B cell (primary cell): Measurements from ENCODE around the gene ZBTB24. TPM values are rescaled to one million over a fixed set of nuclear protein-coding genes. Genes with fewer than 3 reads are reported as not detected.

Experiments
- ATAC-seq: fragments of 200-7000 bp; cut with Tn5 transposase; one replicate; pipeline ENCODE4 v1.10.0; 2021; ENCODE audit warnings: low read depth, mild to moderate bottlenecking, moderate number of reproducible peaks, moderate library complexity
- CTCF ChIA-PET: fragments of 350-600 bp; sonication (Branson Sonifier 250); formaldehyde crosslinking; loops from one replicate; lab custom pipeline; 2021; ENCODE audit warnings: antibody characterized with exemption, inconsistent platforms; lab: Charles Lee
- POLR2A ChIA-PET: fragments of 350-600 bp; sonication (Branson Sonifier 250); formaldehyde crosslinking; loops from one replicate; lab custom pipeline; 2021; ENCODE audit warnings: antibody characterized with exemption; lab: Charles Lee
- DNase-seq: peaks from one replicate; pipeline ENCODE4 v3.0.0; 2013
- H2AFZ ChIP-seq: 2 replicates; pipeline ENCODE4 v1.6.1; 2012; ENCODE audit warnings: mild to moderate bottlenecking, low read depth, low read length; ENCODE audit not compliant: insufficient read depth, poor library complexity, severe bottlenecking
- H3K27ac ChIP-seq, 2 donors: 1 replicate in 1 of 2; 2 replicates in 1 of 2; pipeline ENCODE4 v1.5.1; 2012 to 2013; ENCODE audit warnings: low read length in 2 of 2, mild to moderate bottlenecking in 2 of 2, moderate library complexity in 1 of 2
- H3K27me3 ChIP-seq, 4 experiments: fragments of 200-600 bp in 1 of 4; sonication (generic) in 1 of 4; replicated peaks in 1 of 4; 1 replicate in 2 of 4; 2 replicates in 2 of 4; pipeline versions ENCODE4 v1.6.1 to v1.7.0; 2013 to 2016; ENCODE audit warnings: low read length in 3 of 4, mild to moderate bottlenecking in 2 of 4, mixed read lengths in 1 of 4, moderate library complexity in 1 of 4; ENCODE audit not compliant: insufficient read depth in 4 of 4, control insufficient read depth in 3 of 4; ENCODE audit errors: control extremely low read depth in 1 of 4
- H3K36me3 ChIP-seq, 2 experiments: replicated peaks in 1 of 2; 1 replicate in 1 of 2; 2 replicates in 1 of 2; pipeline versions ENCODE4 v1.6.1 to v1.7.1; 2013; ENCODE audit warnings: low read length in 1 of 2; ENCODE audit not compliant: insufficient read depth in 2 of 2, control insufficient read depth in 1 of 2; ENCODE audit errors: control extremely low read depth in 1 of 2, extremely low read depth in 1 of 2
- H3K4me1 ChIP-seq, 2 donors: fragments of 200-600 bp in 1 of 2; sonication (generic) in 1 of 2; 1 replicate in 1 of 2; 2 replicates in 1 of 2; pipeline versions ENCODE4 v1.5.1 to v1.6.1; 2013 to 2017; ENCODE audit warnings: low read length in 2 of 2; ENCODE audit not compliant: control insufficient read depth in 2 of 2, insufficient read depth in 2 of 2
- H3K4me2 ChIP-seq: replicated peaks from 2 replicates; pipeline ENCODE3; 2012; ENCODE audit warnings: mild to moderate bottlenecking, low read depth, low read length; ENCODE audit not compliant: poor library complexity, severe bottlenecking
- H3K4me3 ChIP-seq, 5 experiments: fragments of 200-600 bp in 1 of 5; sonication (generic) in 1 of 5; 1 replicate in 3 of 5; 2 replicates in 2 of 5; pipeline versions ENCODE4 v1.5.1 to v1.7.0; 2011 to 2016; ENCODE audit warnings: low read length in 4 of 5, mild to moderate bottlenecking in 4 of 5, low read depth in 2 of 5, control low read depth in 1 of 5, moderate library complexity in 1 of 5; ENCODE audit not compliant: insufficient read depth in 1 of 5; ENCODE audit errors: control extremely low read depth in 1 of 5, extremely low read depth in 1 of 5
- H3K79me2 ChIP-seq: fragments of 200-600 bp; sonication (generic); one replicate; pipeline ENCODE4 v1.6.0; 2016; ENCODE audit warnings: low read length; ENCODE audit not compliant: control insufficient read depth, insufficient read depth
- H3K9ac ChIP-seq: fragments of 200-600 bp; sonication (generic); 2 replicates; pipeline ENCODE4 v1.6.1; 2017; ENCODE audit warnings: mild to moderate bottlenecking, low read length, moderate library complexity
- H3K9me3 ChIP-seq, 3 donors: one replicate each; pipeline versions ENCODE4 v1.6.1 to v1.7.1; 2013; ENCODE audit warnings: low read length in 2 of 3; ENCODE audit not compliant: control insufficient read depth in 2 of 3, insufficient read depth in 1 of 3; ENCODE audit errors: control extremely low read depth in 1 of 3
- H4K20me1 ChIP-seq: 2 replicates; pipeline ENCODE4 v1.6.0; 2012; ENCODE audit warnings: mild to moderate bottlenecking, low read length; ENCODE audit not compliant: insufficient read depth, control insufficient read depth, poor library complexity, severe bottlenecking
- H3K27ac Mint-ChIP-seq: one replicate; pipeline ENCODE4 v1.8.0; 2021; ENCODE audit warnings: mixed read lengths
- H3K27me3 Mint-ChIP-seq: one replicate; pipeline ENCODE4 v1.8.0; 2021; ENCODE audit warnings: mixed read lengths
- H3K4me1 Mint-ChIP-seq: one replicate; pipeline ENCODE4 v1.8.0; 2021; ENCODE audit warnings: mixed read lengths
- H3K4me3 Mint-ChIP-seq: one replicate; pipeline ENCODE4 v1.8.0; 2021; ENCODE audit warnings: mixed read lengths
- H3K9me3 Mint-ChIP-seq: one replicate; pipeline ENCODE4 v1.8.0; 2022; ENCODE audit warnings: mixed read lengths; ENCODE audit not compliant: insufficient read depth
- CTCF ChIP-seq: fragments of 200-600 bp; IDR thresholded peaks from one replicate; pipeline ENCODE4 v1.8.0; 2022; ENCODE audit warnings: antibody characterized with exemption, mild to moderate bottlenecking
- EZH2 ChIP-seq: IDR thresholded peaks from 2 replicates; pipeline ENCODE4 v1.6.1; 2012; ENCODE audit warnings: borderline replicate concordance, low read depth, mild to moderate bottlenecking, moderate library complexity, low read length; ENCODE audit not compliant: insufficient read depth, poor library complexity, severe bottlenecking
- WGBS: methylation state at CpG from one replicate; pipeline ENCODE4 v1.1.5; 2013; ENCODE audit warnings: missing lambda C conversion rate; ENCODE audit not compliant: insufficient coverage; 5-methylcytosine and 5-hydroxymethylcytosine counted together
- intact Hi-C: fragments of 100-400 bp; cut with micrococcal nuclease; formaldehyde crosslinking; loops from one replicate; pipeline ENCODE4 v1.10.0; 2022
- polyA plus RNA-seq: library from polyadenylated mRNA; depleted of rRNA; stranded (reverse); fragments of >200 nt; gene quantifications from 2 replicates; pipeline ENCODE4 v1.2.3, GENCODE V29; 2012
- total RNA-seq, 2 donors: library from RNA; stranded (reverse); fragments of 120-200 nt in 1 of 2; gene quantifications; 1 replicate in 1 of 2; 2 replicates in 1 of 2; pipeline versions ENCODE4 v1.2.3 to v1.2.4, GENCODE V29; 2013 to 2022

The ZBTB24 gene
- total and polyA plus RNA-seq, 2 donors (not counting 1 experiment from before 2014, with no cell fraction given) = 10.6 to 31.4 TPM

- Histone ChIP-seq H3K9ac (no peak overlapping the region), H3K4me1 (peaks cover 6 to 9% of the 10 kb centered on the region in 2 donors), H3K4me3 (no peak overlapping the region), H3K4me2 (no peak overlapping the region), H3K27ac (no peak overlapping the region), H3K27me3 (no peaks in the 10 kb centered on the region), H3K36me3 (no peaks in the 10 kb centered on the region), H4K20me1 (no peaks in the 10 kb centered on the region), H2AFZ (no peak overlapping the region), H3K9me3 (peaks cover 0 to 6% (median 0%) of the 10 kb centered on the region in 3 donors), H3K79me2 (no peaks in the 10 kb centered on the region)
- peaks cover 2% of the 10 kb centered on the region for H3K9me3 Mint-ChIP-seq
- POLR2A ChIA-PET = no interaction called here
- DNase-seq (no peak), ATAC-seq (no peak)
- H3K4me3 Mint-ChIP-seq = no peak overlapping the region
- peaks cover 14% of the 10 kb centered on the region for H3K4me1 Mint-ChIP-seq
- H3K27me3 Mint-ChIP-seq = no peaks in the 10 kb centered on the region
- 100% methylated on average over 1 of the region's 2 CpGs for WGBS
- no peak overlapping the region for H3K27ac Mint-ChIP-seq
- CTCF ChIA-PET = no interaction called here
- intact Hi-C loops = no loop called here
- TF ChIP-seq CTCF (no peak), EZH2 (no peak)
Observed at GRCh38 chr6:109512271-109512817, 29.3 kb upstream of the ZBTB24 start.

- CTCF ChIA-PET = no interaction called here
- peaks cover 0 to 6% (median 0%) of the 10 kb centered on the region in 3 donors for H3K9me3 ChIP-seq
- no peaks in the 10 kb centered on the region for H4K20me1 ChIP-seq
- H3K9me3 Mint-ChIP-seq = peaks cover 2% of the 10 kb centered on the region
- H2AFZ ChIP-seq = no peak overlapping the region
- POLR2A ChIA-PET = no interaction called here
- H3K4me3 Mint-ChIP-seq = no peak overlapping the region
- no peak overlapping the region for H3K4me3 ChIP-seq
- DNase-seq (no peak), ATAC-seq (no peak)
- no peak overlapping the region for H3K27ac Mint-ChIP-seq
- intact Hi-C loops = no loop called here
- H3K36me3 ChIP-seq = no peaks in the 10 kb centered on the region
- H3K79me2 ChIP-seq = no peaks in the 10 kb centered on the region
- no peak overlapping the region for H3K9ac ChIP-seq
- TF ChIP-seq EZH2 = no peak
- no peak for TF ChIP-seq CTCF
- H3K4me1 Mint-ChIP-seq = peaks cover 11% of the 10 kb centered on the region
- no peaks in the 10 kb centered on the region for H3K27me3 ChIP-seq
- H3K4me2 ChIP-seq = no peak overlapping the region
- H3K27ac ChIP-seq = no peak overlapping the region
- H3K27me3 Mint-ChIP-seq = no peaks in the 10 kb centered on the region
- peaks cover 6 to 9% of the 10 kb centered on the region in 2 donors for H3K4me1 ChIP-seq
- WGBS = 100% methylated on average over 1 of the region's 2 CpGs
Observed at GRCh38 chr6:109511832-109512231, 28.8 kb upstream of the ZBTB24 start.
